Measurements from ENCODE around the gene TFDP3.

DNA sequence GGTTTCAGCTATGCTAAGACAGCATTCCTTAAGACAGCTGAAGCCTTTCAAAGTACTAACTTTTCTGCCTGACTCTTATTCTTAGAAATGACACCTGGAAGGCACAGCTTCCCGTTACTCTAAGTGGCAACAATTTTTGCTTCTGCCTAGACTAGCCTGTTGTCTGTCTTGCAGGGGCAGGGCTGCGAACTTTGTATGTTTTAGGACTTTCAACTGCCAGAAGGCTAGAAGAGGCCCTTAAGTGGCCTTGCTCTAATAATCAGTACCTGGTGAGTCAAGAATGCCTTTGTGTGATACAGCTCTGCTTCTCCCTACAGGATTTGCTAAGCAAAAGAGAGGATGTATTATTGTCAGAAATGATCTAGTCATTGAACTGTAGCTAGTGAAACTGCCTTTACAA is 30.0 kb upstream of the TFDP3 start:
- no peak for TF ChIP-seq RAD21 (IDR thresholded peaks at IDR 0.05; ENCODE audit: low read depth)
- no peak for TF ChIP-seq TEAD4 (IDR thresholded peaks at IDR 0.05)
- no peak for TF ChIP-seq FOXM1 (IDR thresholded peaks at IDR 0.05; ENCODE audit: borderline replicate concordance, low read depth)
- TF ChIP-seq EGR1 (IDR thresholded peaks at IDR 0.05) = no peak
- no peak for TF ChIP-seq YY1 (IDR thresholded peaks at IDR 0.05; ENCODE audit: low read depth)
- TF ChIP-seq, protein P1, sequence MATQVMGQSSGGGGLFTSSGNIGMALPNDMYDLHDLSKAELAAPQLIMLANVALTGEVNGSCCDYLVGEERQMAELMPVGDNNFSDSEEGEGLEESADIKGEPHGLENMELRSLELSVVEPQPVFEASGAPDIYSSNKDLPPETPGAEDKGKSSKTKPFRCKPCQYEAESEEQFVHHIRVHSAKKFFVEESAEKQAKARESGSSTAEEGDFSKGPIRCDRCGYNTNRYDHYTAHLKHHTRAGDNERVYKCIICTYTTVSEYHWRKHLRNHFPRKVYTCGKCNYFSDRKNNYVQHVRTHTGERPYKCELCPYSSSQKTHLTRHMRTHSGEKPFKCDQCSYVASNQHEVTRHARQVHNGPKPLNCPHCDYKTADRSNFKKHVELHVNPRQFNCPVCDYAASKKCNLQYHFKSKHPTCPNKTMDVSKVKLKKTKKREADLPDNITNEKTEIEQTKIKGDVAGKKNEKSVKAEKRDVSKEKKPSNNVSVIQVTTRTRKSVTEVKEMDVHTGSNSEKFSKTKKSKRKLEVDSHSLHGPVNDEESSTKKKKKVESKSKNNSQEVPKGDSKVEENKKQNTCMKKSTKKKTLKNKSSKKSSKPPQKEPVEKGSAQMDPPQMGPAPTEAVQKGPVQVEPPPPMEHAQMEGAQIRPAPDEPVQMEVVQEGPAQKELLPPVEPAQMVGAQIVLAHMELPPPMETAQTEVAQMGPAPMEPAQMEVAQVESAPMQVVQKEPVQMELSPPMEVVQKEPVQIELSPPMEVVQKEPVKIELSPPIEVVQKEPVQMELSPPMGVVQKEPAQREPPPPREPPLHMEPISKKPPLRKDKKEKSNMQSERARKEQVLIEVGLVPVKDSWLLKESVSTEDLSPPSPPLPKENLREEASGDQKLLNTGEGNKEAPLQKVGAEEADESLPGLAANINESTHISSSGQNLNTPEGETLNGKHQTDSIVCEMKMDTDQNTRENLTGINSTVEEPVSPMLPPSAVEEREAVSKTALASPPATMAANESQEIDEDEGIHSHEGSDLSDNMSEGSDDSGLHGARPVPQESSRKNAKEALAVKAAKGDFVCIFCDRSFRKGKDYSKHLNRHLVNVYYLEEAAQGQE (IDR thresholded peaks at IDR 0.05; ENCODE audit: low read depth) = no peak
- TF ChIP-seq MAX (IDR thresholded peaks at IDR 0.05) = no peak
- no peak for TF ChIP-seq EP300 (IDR thresholded peaks at IDR 0.05; ENCODE audit: borderline replicate concordance)
- no peak for TF ChIP-seq TAF1 (IDR thresholded peaks at IDR 0.05; ENCODE audit: low read depth)
